Fibroblast of the conjunctiva (primary cell): ENCODE results near the gene GNB1.
"Not testable (repeated sequence)": the region's sequence is repeated elsewhere in the genome, so short reads cannot be mapped to it uniquely, and the experiment has no call there.

Experiments used
- DNase-seq: peaks from one replicate; pipeline ENCODE4 v3.0.0-alpha.2; 2010; ENCODE audit warnings: low read depth

The GNB1 gene

GRCh38 chr1:1760715-1761114, 130.2 kb downstream of the GNB1 start:
- no peak for DNase-seq

GRCh38 chr1:1760345-1760650, 130.6 kb downstream of the GNB1 start:
- no peak for DNase-seq

GRCh38 chr1:1759456-1760344, 131.2 kb downstream of the GNB1 start:
- no peak for DNase-seq

- no peak for DNase-seq
Measured at GRCh38 chr1:1758692-1759455, 132.0 kb downstream of the GNB1 start.

- no peak for DNase-seq
Measured at GRCh38 chr1:1758059-1758621, 132.7 kb downstream of the GNB1 start.

- DNase-seq, result no peak
Measured at GRCh38 chr1:1757422-1758058, 133.3 kb downstream of the GNB1 start.

- no peak for DNase-seq
Measured at GRCh38 chr1:1756661-1757421, 134.0 kb downstream of the GNB1 start.

- no peak for DNase-seq
Measured at GRCh38 chr1:1755852-1756251, 135.0 kb downstream of the GNB1 start.

- DNase-seq, result no peak
Measured at GRCh38 chr1:1755426-1755825, 135.5 kb downstream of the GNB1 start.

GRCh38 chr1:1754051-1754815, 136.7 kb downstream of the GNB1 start:
- DNase-seq, result no peak

- no peak for DNase-seq
Measured at GRCh38 chr1:1753607-1754005, 137.3 kb downstream of the GNB1 start.

GRCh38 chr1:1752636-1753606, 138.0 kb downstream of the GNB1 start:
- no peak for DNase-seq

- DNase-seq, result no peak
Measured at GRCh38 chr1:1752190-1752589, 138.7 kb downstream of the GNB1 start.

GRCh38 chr1:1749941-1750340, 140.9 kb downstream of the GNB1 start:
- not testable (repeated sequence) for DNase-seq

- DNase-seq, result no peak
Measured at GRCh38 chr1:1748686-1749321, 142.1 kb downstream of the GNB1 start.

- DNase-seq, result not testable (repeated sequence)
Measured at GRCh38 chr1:1746566-1746909, 144.3 kb downstream of the GNB1 start.

GRCh38 chr1:1745651-1746565, 145.0 kb downstream of the GNB1 start:
- not testable (repeated sequence) for DNase-seq

- DNase-seq, result not testable (repeated sequence)
Measured at GRCh38 chr1:1742529-1742928, 148.4 kb downstream of the GNB1 start.
